Measurements from ENCODE around the gene EVA1C. TPM values are rescaled to one million over a fixed set of nuclear protein-coding genes. Genes with fewer than 3 reads are reported as not detected.

Gene EVA1C
- total and polyA plus RNA-seq, 2 donors (not counting 3 experiments of a cell fraction or from before 2014, with no cell fraction given): 22.8 to 38.6 TPM

DNA sequence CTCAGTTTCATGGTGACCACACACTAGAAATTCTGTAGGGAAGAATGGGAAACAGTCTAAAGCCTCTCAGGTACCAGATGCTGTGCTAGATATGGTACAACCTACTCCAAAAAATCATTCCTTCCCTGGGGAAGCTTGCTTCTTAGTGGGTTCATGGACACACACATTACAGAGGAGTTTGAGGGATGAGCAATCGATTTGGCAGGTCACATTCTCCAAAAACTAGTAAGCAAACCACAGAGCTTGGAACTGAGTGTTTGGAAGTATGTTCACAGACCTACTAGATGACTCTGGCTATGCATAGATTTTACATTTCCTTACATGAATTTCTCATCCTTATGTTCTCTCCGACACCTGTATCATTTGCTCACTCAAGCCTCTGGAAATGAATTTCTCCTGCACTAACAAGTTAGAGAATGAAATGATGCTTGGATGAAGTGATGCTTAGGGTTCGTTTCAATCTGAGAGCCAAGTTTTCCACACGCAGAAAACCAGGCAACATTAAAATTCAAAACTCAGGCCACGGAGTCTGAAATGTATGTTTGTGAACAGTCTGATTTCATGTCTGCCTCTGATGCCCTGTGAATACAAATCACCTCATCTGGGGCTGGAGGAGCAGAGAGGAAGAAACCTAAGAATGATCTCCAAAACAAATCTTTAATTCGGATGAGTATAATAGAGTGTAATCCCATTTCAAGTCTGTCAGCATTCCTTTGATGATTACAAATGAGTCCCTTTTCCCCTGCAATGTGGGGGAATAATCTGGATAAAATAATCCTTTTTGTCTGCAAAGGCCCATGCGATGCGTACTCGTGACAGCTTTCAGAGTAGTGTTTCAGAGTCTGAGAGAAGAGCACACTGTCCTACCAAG, 11.0 kb downstream of the EVA1C start:
- dilution Hi-C loops (cut with MboI; ENCODE audit: extremely low pct_ligation_motif_present, low sequenced_read_pairs) (no loop called here), intact Hi-C loops (cut with micrococcal nuclease) (no loop called here)
- TF ChIP-seq FOS (IDR thresholded peaks at IDR 0.05; ENCODE audit: borderline replicate concordance, insufficient read depth, low read length) (no peak), MYC (IDR thresholded peaks at IDR 0.05; ENCODE audit: low read depth, low read length) (no peak)
- ChIA-PET CTCF (interaction anchor here (0.7 to 1.5 kb wide), 8 partner anchors 10 to 331 kb away, joined by 3 to 4 read pairs (median 3); no protein-coding TSS in a partner anchor), POLR2A (no interaction called here)
- Histone ChIP-seq H3K27ac (ENCODE audit: insufficient read depth, low read depth, low read length) (no peak overlapping the region), H3K27me3 (ENCODE audit: control insufficient read depth in 2 of 2, insufficient read depth in 2 of 2, low read length in 2 of 2) (no peaks in the 10 kb centered on the region), H3K4me2 (ENCODE audit: insufficient read depth, low read length) (peak overlapping the region; percentile 4), H3K9me3 (replicated peaks; ENCODE audit: control insufficient read depth, insufficient read depth, low read length) (no peaks in the 10 kb centered on the region), H3K36me3 (ENCODE audit: control insufficient read depth in 2 of 2, extremely low read depth in 1 of 2, insufficient read depth in 2 of 2, low read length in 2 of 2) (no peaks in the 10 kb centered on the region), H4K20me1 (replicated peaks; ENCODE audit: control insufficient read depth, extremely low read depth, insufficient read depth, low read length) (no peaks in the 10 kb centered on the region), H3K9me1 (replicated peaks; ENCODE audit: control insufficient read depth, extremely low read depth, insufficient read depth, low read length) (no peaks in the 10 kb centered on the region), H3K79me2 (ENCODE audit: control insufficient read depth, insufficient read depth, low read length) (peaks cover 79% of the 10 kb centered on the region), H2AFZ (ENCODE audit: low read depth, low read length) (no peak overlapping the region), H3K4me1 (ENCODE audit: control insufficient read depth, extremely low read depth, insufficient read depth, low read length) (peaks cover 34% of the 10 kb centered on the region), H3K9ac (replicated peaks; ENCODE audit: extremely low read depth, insufficient read depth, low read length) (no peak overlapping the region), H3K4me3 (replicated peaks in 1 of 3; ENCODE audit: insufficient read depth in 1 of 3, low read depth in 1 of 3, low read length in 3 of 3) (no peak overlapping the region)
- FAIRE-seq (no peak), DNase-seq (ENCODE audit: low read depth, low spot score) (no peak)
- BruUV-seq (replicated peaks): no TSS peak

GRCh38 chr21:32424191-32424535, 11.7 kb downstream of the EVA1C start:
- no peak for FAIRE-seq

More at GRCh38 chr21:32424191-32424535, 11.7 kb downstream of the EVA1C start:
- Histone ChIP-seq H4K20me1 (replicated peaks; ENCODE audit: control insufficient read depth, extremely low read depth, insufficient read depth, low read length) (no peaks in the 10 kb centered on the region), H3K9me3 (replicated peaks; ENCODE audit: control insufficient read depth, insufficient read depth, low read length) (no peaks in the 10 kb centered on the region), H3K4me2 (ENCODE audit: insufficient read depth, low read length) (peak overlapping the region; percentile 4), H3K27me3 (ENCODE audit: control insufficient read depth in 2 of 2, insufficient read depth in 2 of 2, low read length in 2 of 2) (no peaks in the 10 kb centered on the region), H3K79me2 (ENCODE audit: control insufficient read depth, insufficient read depth, low read length) (peaks cover 79% of the 10 kb centered on the region), H3K4me1 (ENCODE audit: control insufficient read depth, extremely low read depth, insufficient read depth, low read length) (peaks cover 34% of the 10 kb centered on the region), H3K4me3 (replicated peaks in 1 of 3; ENCODE audit: insufficient read depth in 1 of 3, low read depth in 1 of 3, low read length in 3 of 3) (no peak overlapping the region), H3K36me3 (ENCODE audit: control insufficient read depth in 2 of 2, extremely low read depth in 1 of 2, insufficient read depth in 2 of 2, low read length in 2 of 2) (no peaks in the 10 kb centered on the region), H3K27ac (ENCODE audit: insufficient read depth, low read depth, low read length) (no peak overlapping the region), H2AFZ (ENCODE audit: low read depth, low read length) (no peak overlapping the region), H3K9ac (replicated peaks; ENCODE audit: extremely low read depth, insufficient read depth, low read length) (no peak overlapping the region), H3K9me1 (replicated peaks; ENCODE audit: control insufficient read depth, extremely low read depth, insufficient read depth, low read length) (no peaks in the 10 kb centered on the region)
- intact Hi-C loops (cut with micrococcal nuclease): no loop called here
- POLR2A ChIA-PET: no interaction called here
- no TSS peak for BruUV-seq (replicated peaks)
- CTCF ChIA-PET: interaction anchor here (0.9 to 1.3 kb wide), 6 partner anchors 10 to 145 kb away, joined by 3 to 4 read pairs (median 3); no protein-coding TSS in a partner anchor
- DNase-seq (ENCODE audit: low read depth, low spot score): peak; percentile 35
- dilution Hi-C loops (cut with MboI; ENCODE audit: extremely low pct_ligation_motif_present, low sequenced_read_pairs): no loop called here
- TF ChIP-seq POLR2AphosphoS5 (IDR thresholded peaks at IDR 0.05; ENCODE audit: insufficient read depth, low read depth, low read length): no peak
- TF ChIP-seq, protein P1, sequence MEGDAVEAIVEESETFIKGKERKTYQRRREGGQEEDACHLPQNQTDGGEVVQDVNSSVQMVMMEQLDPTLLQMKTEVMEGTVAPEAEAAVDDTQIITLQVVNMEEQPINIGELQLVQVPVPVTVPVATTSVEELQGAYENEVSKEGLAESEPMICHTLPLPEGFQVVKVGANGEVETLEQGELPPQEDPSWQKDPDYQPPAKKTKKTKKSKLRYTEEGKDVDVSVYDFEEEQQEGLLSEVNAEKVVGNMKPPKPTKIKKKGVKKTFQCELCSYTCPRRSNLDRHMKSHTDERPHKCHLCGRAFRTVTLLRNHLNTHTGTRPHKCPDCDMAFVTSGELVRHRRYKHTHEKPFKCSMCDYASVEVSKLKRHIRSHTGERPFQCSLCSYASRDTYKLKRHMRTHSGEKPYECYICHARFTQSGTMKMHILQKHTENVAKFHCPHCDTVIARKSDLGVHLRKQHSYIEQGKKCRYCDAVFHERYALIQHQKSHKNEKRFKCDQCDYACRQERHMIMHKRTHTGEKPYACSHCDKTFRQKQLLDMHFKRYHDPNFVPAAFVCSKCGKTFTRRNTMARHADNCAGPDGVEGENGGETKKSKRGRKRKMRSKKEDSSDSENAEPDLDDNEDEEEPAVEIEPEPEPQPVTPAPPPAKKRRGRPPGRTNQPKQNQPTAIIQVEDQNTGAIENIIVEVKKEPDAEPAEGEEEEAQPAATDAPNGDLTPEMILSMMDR (IDR thresholded peaks at IDR 0.05; ENCODE audit: extremely low read depth in 1 of 2, insufficient read depth in 1 of 2, low read depth in 1 of 2, low read length in 2 of 2): no peak
- no peak for TF ChIP-seq JUN (IDR thresholded peaks at IDR 0.05; ENCODE audit: borderline replicate concordance, insufficient read depth, insufficient read length, low read depth)
- TF ChIP-seq POLR2A (IDR thresholded peaks at IDR 0.05; ENCODE audit: low read depth, low read length): no peak
- no peak for TF ChIP-seq EZH2 (IDR thresholded peaks at IDR 0.05; ENCODE audit: borderline replicate concordance, low read depth, low read length, severe bottlenecking)
- TF ChIP-seq, protein P2, sequence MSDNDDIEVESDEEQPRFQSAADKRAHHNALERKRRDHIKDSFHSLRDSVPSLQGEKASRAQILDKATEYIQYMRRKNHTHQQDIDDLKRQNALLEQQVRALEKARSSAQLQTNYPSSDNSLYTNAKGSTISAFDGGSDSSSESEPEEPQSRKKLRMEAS (IDR thresholded peaks at IDR 0.05; ENCODE audit: insufficient read depth, insufficient read length): no peak
- TF ChIP-seq FOS (IDR thresholded peaks at IDR 0.05; ENCODE audit: borderline replicate concordance, insufficient read depth, low read length): no peak
- TF ChIP-seq GATA2 (IDR thresholded peaks at IDR 0.05; ENCODE audit: insufficient read depth, insufficient read length, low read depth, low read length): no peak
- no peak for TF ChIP-seq MYC (IDR thresholded peaks at IDR 0.05; ENCODE audit: low read depth, low read length)

Measured in endothelial cell of umbilical vein (primary cell).